Measurements from ENCODE around the gene SGPP2.
"Not testable (repeated sequence)": the region's sequence is repeated elsewhere in the genome, so short reads cannot be mapped to it uniquely, and the experiment has no call there.

Gene SGPP2

GRCh38 chr2:222424276-222424728, at the start of gene SGPP2:
Gene SGPP2, plus strand, starts transcription at chr2:222424543. Its CDS starts 60 bp downstream, at chr2:222424603.
- no peak for DNase-seq

GRCh38 chr2:222375798-222376197, 48.5 kb upstream of the SGPP2 start:
- DNase-seq, result no peak

- DNase-seq, result no peak
Observed at GRCh38 chr2:222380456-222380855, 43.9 kb upstream of the SGPP2 start.

- DNase-seq, result no peak
Observed at GRCh38 chr2:222381566-222381965, 42.8 kb upstream of the SGPP2 start.

DNA sequence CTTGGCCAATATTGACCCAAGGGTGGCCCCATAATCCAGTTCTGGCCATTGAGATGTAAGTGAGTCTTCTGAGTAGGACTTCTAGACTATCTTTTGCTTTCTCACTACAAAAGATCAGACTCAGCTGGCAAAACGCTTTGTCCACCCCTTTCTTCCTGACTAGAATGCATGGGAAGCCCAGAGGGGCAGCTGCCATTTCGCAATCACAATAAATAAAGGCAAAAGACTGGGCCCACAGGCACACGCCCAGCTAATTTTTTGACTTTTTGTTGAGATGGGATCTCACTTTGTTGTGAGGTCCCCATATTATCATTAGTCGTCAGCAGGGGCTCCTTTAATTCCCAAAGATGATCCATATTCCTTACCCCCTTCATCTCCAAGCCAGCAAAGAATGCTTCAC, 41.1 kb upstream of the SGPP2 start:
- DNase-seq, result no peak

DNA sequence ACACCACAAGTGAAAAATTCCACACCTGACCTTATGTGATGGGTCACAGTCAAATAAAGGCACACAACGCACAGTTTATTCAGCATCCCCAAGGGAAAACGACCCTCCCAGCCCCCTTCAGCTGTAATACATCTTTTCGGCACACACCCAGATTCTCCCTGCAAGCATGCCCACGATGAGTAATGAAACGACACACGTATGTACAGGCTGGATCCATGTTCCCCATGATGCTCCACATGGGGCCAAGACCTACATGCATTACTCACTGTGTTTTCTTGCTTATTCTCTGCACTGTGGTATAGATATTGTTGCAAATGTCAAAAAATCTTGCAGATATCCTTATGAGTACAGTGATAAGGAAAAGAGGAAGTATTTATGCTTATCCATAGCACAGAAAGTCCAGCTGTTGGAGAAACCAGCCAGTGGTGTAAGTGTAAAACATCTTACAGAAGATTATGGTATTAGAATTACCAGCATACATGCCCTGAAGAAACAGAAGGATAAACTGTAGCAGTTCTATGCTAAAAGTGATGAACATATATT, 32.5 kb upstream of the SGPP2 start:
- DNase-seq, result no peak

GRCh38 chr2:222393733-222394267, 30.5 kb upstream of the SGPP2 start:
- no peak for DNase-seq

DNA sequence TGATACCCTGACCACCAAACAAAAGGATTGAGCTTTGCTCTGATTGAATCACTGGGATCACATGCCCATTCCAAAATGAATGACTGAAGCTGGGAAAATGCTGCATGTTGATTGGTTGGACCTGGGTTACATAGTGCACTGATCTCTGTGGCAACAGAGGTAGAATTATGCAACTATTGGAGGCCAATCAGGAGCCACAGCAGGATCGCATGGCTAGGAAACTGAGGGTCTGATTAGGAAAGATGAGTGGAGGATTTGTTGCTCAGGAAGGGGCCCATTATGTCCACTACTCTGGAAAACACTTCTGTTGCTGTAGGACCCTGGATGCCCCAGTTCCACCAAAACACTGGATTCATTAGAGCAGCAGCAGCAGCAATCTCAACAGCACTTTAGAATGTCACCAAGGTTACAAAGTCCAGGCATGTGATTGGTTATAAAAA, 25.9 kb upstream of the SGPP2 start:
- DNase-seq, result no peak

GRCh38 chr2:222399038-222399783, 25.1 kb upstream of the SGPP2 start:
- DNase-seq, result no peak

GRCh38 chr2:222404151-222404905, 20.0 kb upstream of the SGPP2 start:
- DNase-seq, result no peak

GRCh38 chr2:222408684-222409083, 15.7 kb upstream of the SGPP2 start:
- no peak for DNase-seq

DNA sequence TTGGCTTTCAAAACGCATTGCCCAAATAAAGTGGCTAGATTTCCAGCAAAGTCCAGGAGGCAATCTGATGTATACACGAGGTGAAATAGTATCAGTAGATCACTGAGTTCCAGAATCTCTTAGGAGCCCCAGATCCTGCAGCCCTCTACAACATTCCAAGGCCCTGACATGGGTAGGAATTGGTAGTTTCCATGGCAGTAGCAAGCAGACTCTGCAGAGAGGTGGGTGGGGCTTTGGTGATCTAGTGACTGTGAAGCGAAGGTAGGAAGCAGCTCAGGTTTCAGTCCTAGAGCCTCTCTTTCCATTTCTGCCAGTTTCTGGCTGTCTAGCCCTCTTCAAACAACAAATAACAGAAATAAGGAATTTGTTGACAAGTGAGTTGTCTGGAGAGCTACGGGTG, 13.8 kb upstream of the SGPP2 start:
- DNase-seq, result no peak

GRCh38 chr2:222412334-222412733, 12.0 kb upstream of the SGPP2 start:
- DNase-seq, result not testable (repeated sequence)

GRCh38 chr2:222413295-222413911, 10.9 kb upstream of the SGPP2 start:
- DNase-seq, result no peak

GRCh38 chr2:222418739-222419138, 5.6 kb upstream of the SGPP2 start:
- no peak for DNase-seq

- DNase-seq, result no peak
Observed at GRCh38 chr2:222420508-222420907, 3.8 kb upstream of the SGPP2 start.

DNA sequence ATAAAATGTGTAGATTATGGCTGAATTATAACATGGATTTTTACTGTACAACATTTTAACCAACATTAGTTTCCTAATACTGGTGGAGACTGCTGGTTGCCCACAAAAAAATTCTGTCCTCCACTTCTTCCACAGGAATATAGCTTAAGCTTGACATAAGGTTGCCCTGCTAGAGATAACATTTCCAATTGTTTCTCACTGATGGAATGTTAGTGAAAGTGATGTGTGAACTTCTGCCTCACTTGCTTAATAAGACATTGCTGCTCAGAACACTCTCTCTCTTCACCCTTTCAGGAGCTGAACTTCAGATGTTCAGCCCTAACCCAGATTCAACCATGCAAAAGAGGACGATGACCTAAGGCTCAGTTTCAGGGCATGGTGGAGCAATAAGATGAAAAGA, 2.7 kb upstream of the SGPP2 start:
- no peak for DNase-seq

- DNase-seq, result no peak
Observed at GRCh38 chr2:222423186-222423585, 1.2 kb upstream of the SGPP2 start.

DNA sequence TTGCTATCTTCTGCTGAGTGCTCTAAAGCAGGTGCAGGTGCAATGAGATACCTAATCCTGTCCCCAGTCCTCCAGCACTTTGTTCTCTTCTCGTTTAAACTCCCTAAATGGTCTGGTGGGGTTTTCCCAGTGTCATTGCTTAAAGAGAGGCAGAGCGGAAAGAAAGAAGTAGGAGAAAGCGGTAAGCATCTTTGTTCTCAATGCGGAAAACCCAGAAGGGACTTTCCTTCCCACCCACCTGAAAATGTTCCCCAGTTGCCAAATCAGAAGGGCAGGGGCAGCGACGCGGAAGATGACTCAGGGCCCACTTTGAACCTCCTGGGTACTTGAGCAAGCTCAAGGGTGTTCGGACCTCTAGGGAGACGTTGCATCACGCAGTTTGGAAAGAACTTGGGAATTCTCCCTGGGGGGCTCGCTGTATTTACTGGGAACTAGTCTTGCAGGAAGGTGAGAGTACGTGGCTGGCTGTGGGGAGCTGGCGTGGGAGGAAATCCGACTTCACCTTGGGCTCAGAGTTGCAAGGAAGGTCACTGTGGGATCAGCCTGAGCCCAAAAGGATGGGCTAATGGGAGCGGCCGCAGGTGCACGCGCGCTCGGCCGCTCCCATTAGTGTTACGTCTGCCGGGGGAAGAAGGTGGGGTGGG, 589 bp upstream of the SGPP2 start:
- no peak for DNase-seq

DNA sequence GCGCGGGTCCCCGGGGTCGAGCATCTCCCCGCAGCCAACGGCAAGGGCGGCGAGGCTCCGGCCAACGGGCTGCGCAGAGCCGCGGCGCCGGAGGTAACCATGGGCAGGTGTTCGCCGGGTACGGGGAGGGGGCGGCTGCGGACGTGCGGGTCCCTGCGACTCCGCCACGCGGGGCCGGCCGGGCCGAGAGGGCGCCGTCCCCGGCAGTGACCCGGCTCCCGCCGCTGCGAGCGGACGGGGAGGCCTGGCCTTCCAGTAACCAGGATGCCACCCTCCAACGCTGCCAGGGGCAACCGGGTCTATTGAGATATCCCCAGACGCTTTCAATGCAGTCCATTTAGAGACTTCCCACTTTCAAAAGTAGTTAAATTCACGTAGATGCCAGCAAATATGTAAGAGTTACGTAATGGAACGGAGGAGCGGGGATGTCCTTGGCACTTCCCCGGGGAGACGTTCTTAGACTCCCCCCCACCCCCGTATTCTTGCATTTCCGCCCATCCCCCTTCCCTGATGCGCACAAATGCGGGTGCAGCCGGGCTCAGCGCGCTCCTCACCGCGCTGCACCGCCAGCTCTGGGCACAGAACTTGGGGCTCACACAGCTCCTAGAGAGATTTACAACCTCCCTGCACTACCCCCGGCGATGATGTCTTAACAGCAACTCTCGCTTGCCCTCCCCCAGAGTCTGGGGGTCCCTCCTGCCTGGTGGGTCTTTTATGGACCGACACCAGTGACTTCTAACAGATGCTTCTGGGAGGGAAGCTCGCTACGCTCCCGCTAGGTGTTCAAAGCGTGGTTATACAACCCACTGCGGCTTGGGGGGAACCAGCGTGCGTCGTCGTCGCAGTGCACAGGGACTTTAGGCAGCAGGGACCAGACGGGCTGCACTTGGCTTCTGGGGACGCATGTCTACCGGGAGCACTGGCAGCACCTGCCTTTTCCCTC, 657 bp downstream of the SGPP2 start:
- no peak for DNase-seq

GRCh38 chr2:222427646-222428301, 3.4 kb downstream of the SGPP2 start:
- no peak for DNase-seq
